Psoas muscle (tissue), 8 donors: ENCODE measurements around the gene WNT3. TPM values are rescaled to one million over a fixed set of nuclear protein-coding genes. Genes with fewer than 3 reads are reported as not detected.

Source experiments
- ATAC-seq, 4 donors: fragments of 200-7000 bp; cut with Tn5 transposase; one replicate each; pipeline ENCODE4 v1.9.1; 2020; ENCODE audit warnings: moderate library complexity in 3 of 4, mild to moderate bottlenecking in 2 of 4
- DNase-seq, 2 donors: peaks; one replicate each; pipeline ENCODE4 v3.0.0-alpha.2; 2020
- H3K27ac ChIP-seq: fragments of 200-600 bp; one replicate; pipeline ENCODE4 v1.8.0; 2022
- H3K27me3 ChIP-seq, 3 donors: fragments of 200-600 bp in 1 of 3; one replicate each; pipeline versions ENCODE4 v1.6.1 to v1.8.0; 2013 to 2022; ENCODE audit warnings: low read length in 2 of 3, mild to moderate bottlenecking in 2 of 3, moderate library complexity in 1 of 3; ENCODE audit not compliant: insufficient read depth in 3 of 3
- H3K36me3 ChIP-seq, 2 donors: fragments of 200-600 bp in 1 of 2; one replicate each; pipeline versions ENCODE4 v1.6.1 to v1.8.0; 2013 to 2022; ENCODE audit warnings: low read depth in 1 of 2, mild to moderate bottlenecking in 1 of 2, moderate library complexity in 1 of 2; ENCODE audit not compliant: insufficient read depth in 1 of 2
- H3K4me1 ChIP-seq: fragments of 200-600 bp; one replicate; pipeline ENCODE4 v1.8.0; 2022
- H3K4me3 ChIP-seq: fragments of 200-600 bp; one replicate; pipeline ENCODE4 v1.8.0; 2022; ENCODE audit warnings: mild to moderate bottlenecking
- H3K9me3 ChIP-seq: fragments of 200-600 bp; one replicate; pipeline ENCODE4 v1.8.0; 2022
- WGBS, 3 donors: extraction: QIAGEN DNeasy Blood & Tissue Kit; methylation state at CpG; one replicate each; pipeline versions ENCODE4 v1.1.6 to v1.1.7; 2013; 5-methylcytosine and 5-hydroxymethylcytosine counted together
- intact Hi-C, 2 donors: fragments of 100-400 bp; cut with DNase I; formaldehyde crosslinking; loops; one replicate each; pipeline versions ENCODE4 v1.11.0 to v1.14.2; 2022
- polyA plus RNA-seq, 3 donors: library from polyadenylated mRNA; stranded (reverse); fragments of 200-250 nt; gene quantifications; one replicate each; pipeline ENCODE4 v1.2.3, GENCODE V29; 2013
- total RNA-seq, 4 donors: library from RNA; stranded (reverse); fragmentation: NEBNext Ultra II Directional in 2 of 4; extraction: Animal tissue kit (Norgen Biotek cat#: 25700) in 2 of 4; gene quantifications; one replicate each; pipeline versions ENCODE4 v1.2.1 to v1.2.4, GENCODE V29; 2021 to 2023
- TF ChIP-seq, protein P1 (sequence below): fragments of 200-600 bp; IDR thresholded peaks from one replicate; pipeline ENCODE4 v1.8.0; 2022; ENCODE audit warnings: antibody characterized with exemption
- donor health status: healthy with polysubstance abuse.
- donor health status: DM: no; HTN: no; CAD: no; lungs with moderate emphysema.
- donor health status: Bipolar disorder and iron deficiency.
- donor health status: healthy.
- donor health status: DM: yes; HTN: yes; CAD: no.
- donor health status: DM: no; HTN: no; CAD: no.
- donor health status: DM: no; HTN: no; CAD: no.
- donor health status: DM: yes; HTN: yes; CAD: no.

Gene WNT3
- total and polyA plus RNA-seq, 7 donors, result 0.06 to 0.36 (median 0.10) TPM; not detected in 2

DNA sequence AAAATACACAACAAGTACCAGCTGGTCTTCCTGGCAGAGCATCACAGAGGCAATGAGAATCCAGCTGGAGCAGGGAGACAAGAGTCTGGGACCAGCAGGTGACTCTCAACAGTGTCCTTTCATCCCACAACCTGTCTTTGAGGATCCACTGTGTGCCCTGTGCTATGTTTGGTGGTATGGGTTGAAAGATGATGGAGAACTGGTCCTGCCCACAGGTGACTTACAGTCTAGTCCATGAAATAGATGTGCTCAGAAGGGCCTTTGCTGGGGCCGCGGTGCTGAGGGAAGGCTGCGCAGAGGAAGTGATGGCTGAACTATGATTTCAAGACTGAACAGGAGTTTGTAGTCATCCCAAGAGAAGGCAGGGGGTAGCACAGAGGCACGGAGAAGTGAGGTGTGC, 17.9 kb downstream of the WNT3 start:
- Histone ChIP-seq H3K9me3 (no peaks in the 10 kb centered on the region), H3K36me3 (no peaks in the 10 kb centered on the region), H3K4me3 (no peak overlapping the region), H3K27me3 (peaks cover 0 to 6% (median 3%) of the 10 kb centered on the region in 3 donors), H3K27ac (no peak overlapping the region), H3K4me1 (no peaks in the 10 kb centered on the region)
- DNase-seq, result no peak
- WGBS, 3 donors, result 88 to 97% (median 91%) methylated on average over 4 of the region's 4 CpGs
- TF ChIP-seq, protein P1, sequence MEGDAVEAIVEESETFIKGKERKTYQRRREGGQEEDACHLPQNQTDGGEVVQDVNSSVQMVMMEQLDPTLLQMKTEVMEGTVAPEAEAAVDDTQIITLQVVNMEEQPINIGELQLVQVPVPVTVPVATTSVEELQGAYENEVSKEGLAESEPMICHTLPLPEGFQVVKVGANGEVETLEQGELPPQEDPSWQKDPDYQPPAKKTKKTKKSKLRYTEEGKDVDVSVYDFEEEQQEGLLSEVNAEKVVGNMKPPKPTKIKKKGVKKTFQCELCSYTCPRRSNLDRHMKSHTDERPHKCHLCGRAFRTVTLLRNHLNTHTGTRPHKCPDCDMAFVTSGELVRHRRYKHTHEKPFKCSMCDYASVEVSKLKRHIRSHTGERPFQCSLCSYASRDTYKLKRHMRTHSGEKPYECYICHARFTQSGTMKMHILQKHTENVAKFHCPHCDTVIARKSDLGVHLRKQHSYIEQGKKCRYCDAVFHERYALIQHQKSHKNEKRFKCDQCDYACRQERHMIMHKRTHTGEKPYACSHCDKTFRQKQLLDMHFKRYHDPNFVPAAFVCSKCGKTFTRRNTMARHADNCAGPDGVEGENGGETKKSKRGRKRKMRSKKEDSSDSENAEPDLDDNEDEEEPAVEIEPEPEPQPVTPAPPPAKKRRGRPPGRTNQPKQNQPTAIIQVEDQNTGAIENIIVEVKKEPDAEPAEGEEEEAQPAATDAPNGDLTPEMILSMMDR, result no peak
- intact Hi-C loops, result no loop called here
- ATAC-seq, result no peak

DNA sequence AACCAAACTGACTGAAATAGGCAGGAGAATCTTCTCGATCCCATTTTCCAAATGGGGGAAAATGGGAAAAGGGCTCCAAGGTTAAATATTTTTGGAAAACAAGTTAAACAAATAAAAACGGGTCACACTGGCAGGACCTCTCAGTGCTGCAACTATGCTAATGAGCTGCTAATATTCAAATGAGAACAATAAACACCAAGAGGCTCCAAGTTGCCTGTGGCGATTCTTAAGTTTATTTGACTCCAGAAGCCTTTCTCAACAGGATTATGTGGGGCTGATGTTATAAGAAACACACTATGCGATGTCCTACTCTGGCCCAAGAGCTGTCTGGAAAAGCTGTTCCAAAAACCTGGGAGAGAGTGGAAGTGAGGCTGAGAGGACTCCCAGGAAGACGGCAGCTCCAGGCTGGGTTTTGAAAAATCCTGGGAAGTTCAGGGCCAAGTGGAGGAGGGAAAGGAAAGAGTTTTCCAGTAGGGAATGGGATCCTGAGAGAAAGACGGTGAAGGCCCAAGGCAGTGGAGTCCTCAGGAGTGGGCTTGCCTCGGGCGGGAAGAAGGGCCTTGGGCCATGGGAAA, 21.4 kb downstream of the WNT3 start:
- no peaks in the 10 kb centered on the region for H3K36me3 ChIP-seq
- TF ChIP-seq, protein P1, result no peak
- DNase-seq (no peak), ATAC-seq (no peak)
- no peaks in the 10 kb centered on the region for H3K9me3 ChIP-seq
- H3K4me1 ChIP-seq, result no peaks in the 10 kb centered on the region
- intact Hi-C loops, result no loop called here
- H3K27ac ChIP-seq, result no peak overlapping the region
- H3K27me3 ChIP-seq, result peaks cover 0 to 20% (median 3%) of the 10 kb centered on the region in 3 donors
- WGBS, 3 donors, result 61 to 64% (median 63%) methylated on average over 8 of the region's 8 CpGs
- no peak overlapping the region for H3K4me3 ChIP-seq

DNA sequence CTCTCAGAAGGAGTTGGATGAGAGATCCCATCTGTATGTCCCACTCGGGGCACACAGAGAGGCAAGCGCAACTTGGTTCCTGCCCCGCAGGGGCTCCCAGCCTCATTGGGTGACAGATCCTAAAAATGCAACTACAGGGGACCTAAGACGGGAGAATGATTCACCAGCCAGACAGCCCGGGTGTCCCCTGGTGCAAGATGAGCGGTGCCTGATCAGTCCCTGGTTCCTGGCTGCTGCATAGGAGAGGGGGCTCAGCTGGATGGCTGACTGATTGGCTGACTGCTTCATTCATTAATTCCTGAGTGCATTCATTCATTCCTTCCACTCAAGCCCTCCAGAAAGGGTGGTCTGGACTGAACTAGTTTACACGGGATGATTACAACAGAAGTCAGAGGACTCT, 22.0 kb downstream of the WNT3 start:
- intact Hi-C loops, result no loop called here
- peaks cover 0 to 24% (median 3%) of the 10 kb centered on the region in 3 donors for H3K27me3 ChIP-seq
- TF ChIP-seq, protein P1, result no peak
- H3K36me3 ChIP-seq, result no peaks in the 10 kb centered on the region
- H3K9me3 ChIP-seq, result no peaks in the 10 kb centered on the region
- DNase-seq (no peak), ATAC-seq (no peak)
- H3K4me1 ChIP-seq, result no peaks in the 10 kb centered on the region
- H3K27ac ChIP-seq, result no peak overlapping the region
- no peak overlapping the region for H3K4me3 ChIP-seq
- 70 to 74% (median 70%) methylated on average over 7 of the region's 7 CpGs for WGBS, 3 donors

DNA sequence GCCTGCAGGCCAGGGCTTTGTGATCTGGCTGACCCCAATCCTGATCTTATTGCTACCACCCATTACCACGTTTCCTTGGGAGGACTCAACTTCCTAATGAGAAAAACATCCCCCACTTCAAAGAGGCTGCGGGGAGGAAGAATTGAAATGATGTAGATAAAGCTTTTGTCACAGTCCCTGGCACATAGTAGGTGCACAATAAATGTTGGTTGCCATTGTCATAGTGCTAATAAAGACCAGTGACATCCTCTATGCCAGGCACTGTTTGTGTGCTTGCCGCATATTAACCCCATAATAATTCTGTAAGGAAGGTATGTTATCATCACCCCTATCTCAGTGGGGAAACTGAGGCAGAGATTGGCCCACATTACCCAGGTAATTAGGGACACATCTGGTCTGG, 22.4 kb downstream of the WNT3 start:
- no peak for ATAC-seq
- Histone ChIP-seq H3K36me3 (no peaks in the 10 kb centered on the region), H3K27me3 (peaks cover 0 to 28% (median 3%) of the 10 kb centered on the region in 3 donors), H3K4me1 (no peaks in the 10 kb centered on the region), H3K4me3 (no peak overlapping the region), H3K27ac (no peak overlapping the region), H3K9me3 (no peaks in the 10 kb centered on the region)
- DNase-seq, result no peak
- TF ChIP-seq, protein P1, result no peak
- intact Hi-C loops, result no loop called here
- WGBS, 3 donors, result 46 to 57% (median 52%) methylated on average over 3 of the region's 3 CpGs

DNA sequence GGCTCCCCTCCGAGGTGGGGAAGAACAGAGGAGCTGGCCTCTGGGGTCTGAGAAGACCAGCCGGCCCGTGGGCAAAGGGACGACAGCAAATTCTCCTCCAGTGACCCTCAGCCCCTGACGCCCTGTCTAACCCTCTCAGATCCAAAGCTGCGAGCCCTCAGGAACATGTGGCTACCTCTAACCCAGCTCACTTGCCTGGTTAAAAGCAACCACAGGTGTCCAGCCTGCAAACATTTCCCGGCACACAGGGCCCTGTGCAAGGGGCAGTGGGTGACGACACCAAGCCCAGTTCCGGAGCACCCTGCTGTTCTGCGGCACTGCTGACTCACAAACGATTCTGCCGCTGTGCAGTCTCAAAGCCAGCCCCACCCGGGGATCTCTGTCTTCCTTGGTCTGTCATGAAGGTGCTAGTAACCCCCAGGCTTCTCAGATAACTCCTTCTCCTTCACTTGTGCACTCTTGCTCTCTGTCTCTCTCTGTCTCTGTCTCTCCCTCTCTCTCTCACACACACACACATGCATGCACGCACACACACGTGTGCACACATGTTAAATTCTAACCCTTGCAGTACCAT, 23.0 kb downstream of the WNT3 start:
- H3K4me3 ChIP-seq, result no peak overlapping the region
- TF ChIP-seq, protein P1, result no peak
- WGBS, 3 donors, result 53 to 63% (median 59%) methylated on average over 15 of the region's 15 CpGs
- H3K4me1 ChIP-seq, result no peaks in the 10 kb centered on the region
- peaks cover 0 to 28% (median 3%) of the 10 kb centered on the region in 3 donors for H3K27me3 ChIP-seq
- no peaks in the 10 kb centered on the region for H3K9me3 ChIP-seq
- intact Hi-C loops, result no loop called here
- no peak for ATAC-seq
- no peak overlapping the region for H3K27ac ChIP-seq
- DNase-seq, result no peak
- no peaks in the 10 kb centered on the region for H3K36me3 ChIP-seq
